GM12878 (cell line): ENCODE measurements around the gene PUDP. TPM values are rescaled to one million over a fixed set of nuclear protein-coding genes. Genes with fewer than 3 reads are reported as not detected.

Source experiments
- ATAC-seq: fragments of 200-7000 bp; cut with Tn5 transposase; 3 replicates; pipeline ENCODE4 v1.9.1; 2020; ENCODE audit warnings: mild to moderate bottlenecking, moderate library complexity
- BruUV-seq: library from RNA; stranded (reverse); fragments of 400-500 nt; replicated peaks from 2 replicates; lab custom pipeline; 2021; lab: Mats Ljungman, UMichigan
- CTCF ChIA-PET: fragments of 300-600 bp; sonication (Branson Sonifier 250); formaldehyde crosslinking; extraction: SDS; loops from one replicate; lab custom pipeline; 2021; ENCODE audit warnings: inconsistent platforms; lab: Yijun Ruan, JAX
- POLR2A ChIA-PET: fragments of 350-600 bp; formaldehyde crosslinking; extraction: SDS; loops from one replicate; lab custom pipeline; 2021; ENCODE audit warnings: inconsistent platforms; lab: Charles Lee
- RAD21 ChIA-PET: fragments of 300-600 bp; sonication (Branson Sonifier 250); formaldehyde crosslinking; loops from one replicate; lab custom pipeline; 2023; ENCODE audit warnings: antibody characterized with exemption; ENCODE audit not compliant: unreplicated experiment; lab: Charles Lee
- SMC1A ChIA-PET: fragments of 300-600 bp; sonication (Branson Sonifier 250); formaldehyde crosslinking; loops from one replicate; lab custom pipeline; 2023; ENCODE audit not compliant: unreplicated experiment, uncharacterized antibody; lab: Charles Lee
- DNase-seq: peaks from one replicate; pipeline ENCODE4 v3.0.0-alpha.2; 2011; ENCODE audit warnings: low read depth, low spot score
- FAIRE-seq: peaks from 3 replicates; lab custom pipeline; 2011; peaks lifted over from hg19 to GRCh38; lab: Jason Lieb, UNC
- H2AFZ ChIP-seq: 2 replicates; pipeline ENCODE4 v1.6.0; 2011; ENCODE audit warnings: low read depth, low read length, control low read depth; ENCODE audit not compliant: control insufficient read depth
- H3K27ac ChIP-seq: 2 replicates; pipeline ENCODE4 v1.5.1; 2011; ENCODE audit warnings: control low read depth; ENCODE audit not compliant: control insufficient read depth, insufficient read depth
- H3K27me3 ChIP-seq, 2 experiments: replicated peaks in 1 of 2; 2 replicates each; pipeline versions ENCODE4 v1.6.0 to v1.6.1; 2011; ENCODE audit warnings: low read length in 1 of 2; ENCODE audit not compliant: control insufficient read depth in 2 of 2, insufficient read depth in 2 of 2
- H3K36me3 ChIP-seq, 2 experiments: 2 replicates each; pipeline ENCODE4 v1.5.1; 2011; ENCODE audit warnings: low read length in 1 of 2; ENCODE audit not compliant: control insufficient read depth in 2 of 2, insufficient read depth in 2 of 2
- H3K4me1 ChIP-seq: 2 replicates; pipeline ENCODE4 v1.6.1; 2011; ENCODE audit warnings: mild to moderate bottlenecking, low read length, moderate library complexity, mixed read lengths; ENCODE audit not compliant: control insufficient read depth, insufficient read depth
- H3K4me2 ChIP-seq: 2 replicates; pipeline ENCODE4 v1.6.0; 2011; ENCODE audit warnings: control low read depth; ENCODE audit not compliant: control insufficient read depth, insufficient read depth
- H3K4me3 ChIP-seq: fragments of 200-600 bp; sonication (generic); 2 replicates; pipeline ENCODE4 v1.5.1; 2016
- H3K79me2 ChIP-seq: 2 replicates; pipeline ENCODE4 v1.6.0; 2011; ENCODE audit warnings: low read length; ENCODE audit not compliant: control insufficient read depth, insufficient read depth
- H3K9ac ChIP-seq: 2 replicates; pipeline ENCODE4 v1.8.0; 2011; ENCODE audit warnings: low read length, control low read depth, mixed read lengths; ENCODE audit not compliant: control insufficient read depth, insufficient read depth
- H3K9me3 ChIP-seq: replicated peaks from 3 replicates; pipeline ENCODE4 v1.5.1; 2011; ENCODE audit warnings: mild to moderate bottlenecking, low read length; ENCODE audit not compliant: control insufficient read depth, insufficient read depth
- H4K20me1 ChIP-seq: 2 replicates; pipeline ENCODE4 v1.6.0; 2011; ENCODE audit not compliant: control insufficient read depth, insufficient read depth
- CBX5 ChIP-seq: sonication (generic); IDR thresholded peaks from 2 replicates; pipeline ENCODE4 v1.6.1; 2016; ENCODE audit warnings: low read depth, moderate library complexity, mild to moderate bottlenecking, inconsistent platforms
- PAX5 ChIP-seq: IDR thresholded peaks from 2 replicates; pipeline ENCODE4 v1.6.1; 2011; ENCODE audit warnings: low read depth, low read length, borderline replicate concordance
- RAD21 ChIP-seq: IDR thresholded peaks from 2 replicates; pipeline ENCODE4 v1.6.1; 2011; ENCODE audit warnings: mild to moderate bottlenecking, low read depth, low read length, moderate library complexity; ENCODE audit not compliant: insufficient read depth
- USF2 ChIP-seq: IDR thresholded peaks from 2 replicates; pipeline ENCODE4 v1.6.1; 2011; ENCODE audit warnings: low read depth, low read length, improper control_type of control experiment, borderline replicate concordance
- WGBS: methylation state at CpG from one replicate; pipeline ENCODE4 v1.1.6; 2016; ENCODE audit warnings: low lambda C conversion rate; ENCODE audit not compliant: insufficient replicate concordance, insufficient coverage; ENCODE audit errors: missing lambda C conversion rate; 5-methylcytosine and 5-hydroxymethylcytosine counted together
- in situ Hi-C: fragments of 300-500 bp; cut with MboI; formaldehyde crosslinking; loops from 9 replicates; pipeline ENCODE4 v1.14.3; 2018; ENCODE audit warnings: mixed read lengths
- intact Hi-C: fragments of 100-400 bp; cut with micrococcal nuclease; formaldehyde crosslinking; loops from one replicate; pipeline ENCODE4 v1.14.2; 2022; ENCODE audit not compliant: unreplicated experiment
- polyA plus RNA-seq, 11 experiments: library from polyadenylated mRNA; depleted of rRNA in 4 of 11; unstranded in 6 of 11; stranded (reverse) in 5 of 11; fragments of >200 nt; fragmentation: Nextera tagmentation in 4 of 11; fragmentation: Illumina TruSeq in 1 of 11; extraction: Ambion mirVana in 4 of 11; extraction: Trizol in 1 of 11; gene quantifications; 1 replicate in 1 of 11; 2 replicates in 10 of 11; pipeline versions ENCODE4 v1.2.1 to v1.2.3, GENCODE V29; 2011 to 2016; ENCODE audit warnings: inconsistent platforms in 2 of 11, missing spikeins in 2 of 11, low read depth in 1 of 11
- total RNA-seq, 4 experiments: library from RNA; depleted of rRNA in 3 of 4; stranded (reverse); fragments of >200 nt in 3 of 4; fragmentation: Illumina TruSeq in 1 of 4; extraction: Trizol in 1 of 4; gene quantifications; 2 replicates each; pipeline versions ENCODE4 v1.2.1 to v1.2.3, GENCODE V29; 2013 to 2021
- TF ChIP-seq, protein P1 (sequence below), 3 experiments: IDR thresholded peaks in 2 of 3; conservative IDR thresholded peaks in 1 of 3; 2 replicates each; pipeline ENCODE4 v1.5.1; 2011; ENCODE audit warnings: low read depth in 3 of 3, low read length in 3 of 3, mild to moderate bottlenecking in 3 of 3, control low read depth in 2 of 3, moderate library complexity in 2 of 3, inconsistent platforms in 1 of 3, mixed read lengths in 1 of 3; ENCODE audit not compliant: control insufficient read depth in 2 of 3, insufficient read depth in 1 of 3; ENCODE audit errors: extremely low read depth in 1 of 3
- TF ChIP-seq, protein P2 (sequence below): fragments of 450-650 bp; IDR thresholded peaks from 2 replicates; pipeline ENCODE4 v1.6.1; 2016; ENCODE audit warnings: mild to moderate bottlenecking, moderate library complexity, borderline replicate concordance

Gene PUDP
- total and polyA plus RNA-seq, 10 of the 15 experiments (the other 5 are each of a cell fraction or from before 2014, with no cell fraction given) = 30.8 to 83.5 (median 61.7) TPM

DNA sequence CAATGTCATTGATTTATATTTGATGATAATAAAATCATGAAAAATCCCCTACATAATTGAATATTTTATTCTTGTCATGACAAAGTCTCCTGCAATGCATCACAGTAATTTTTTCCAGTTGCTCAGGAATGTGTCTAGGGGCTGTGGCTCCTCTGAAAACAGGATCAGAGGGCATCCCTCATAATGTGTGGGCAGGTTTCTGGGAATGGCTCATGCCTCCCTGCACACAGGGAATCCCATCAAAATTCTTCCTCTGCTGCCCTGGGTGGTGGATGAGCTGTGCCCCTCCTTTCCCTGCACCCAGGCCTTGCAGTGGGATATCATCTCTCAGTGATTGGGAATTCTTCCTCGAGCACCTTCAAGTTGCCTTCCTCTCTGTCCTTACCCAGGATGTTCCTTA lies 20.4 kb upstream of the PUDP start (continued):
- TF ChIP-seq, protein P1, sequence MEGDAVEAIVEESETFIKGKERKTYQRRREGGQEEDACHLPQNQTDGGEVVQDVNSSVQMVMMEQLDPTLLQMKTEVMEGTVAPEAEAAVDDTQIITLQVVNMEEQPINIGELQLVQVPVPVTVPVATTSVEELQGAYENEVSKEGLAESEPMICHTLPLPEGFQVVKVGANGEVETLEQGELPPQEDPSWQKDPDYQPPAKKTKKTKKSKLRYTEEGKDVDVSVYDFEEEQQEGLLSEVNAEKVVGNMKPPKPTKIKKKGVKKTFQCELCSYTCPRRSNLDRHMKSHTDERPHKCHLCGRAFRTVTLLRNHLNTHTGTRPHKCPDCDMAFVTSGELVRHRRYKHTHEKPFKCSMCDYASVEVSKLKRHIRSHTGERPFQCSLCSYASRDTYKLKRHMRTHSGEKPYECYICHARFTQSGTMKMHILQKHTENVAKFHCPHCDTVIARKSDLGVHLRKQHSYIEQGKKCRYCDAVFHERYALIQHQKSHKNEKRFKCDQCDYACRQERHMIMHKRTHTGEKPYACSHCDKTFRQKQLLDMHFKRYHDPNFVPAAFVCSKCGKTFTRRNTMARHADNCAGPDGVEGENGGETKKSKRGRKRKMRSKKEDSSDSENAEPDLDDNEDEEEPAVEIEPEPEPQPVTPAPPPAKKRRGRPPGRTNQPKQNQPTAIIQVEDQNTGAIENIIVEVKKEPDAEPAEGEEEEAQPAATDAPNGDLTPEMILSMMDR (IDR thresholded peaks at IDR 0.05 in 2 of 3, conservative IDR thresholded peaks at IDR 0.05 in 1 of 3; ENCODE audit: control insufficient read depth in 2 of 3, extremely low read depth in 1 of 3, insufficient read depth in 1 of 3, low read depth in 3 of 3, low read length in 3 of 3) = no peak
- no peak for TF ChIP-seq PAX5
- TF ChIP-seq, protein P2, sequence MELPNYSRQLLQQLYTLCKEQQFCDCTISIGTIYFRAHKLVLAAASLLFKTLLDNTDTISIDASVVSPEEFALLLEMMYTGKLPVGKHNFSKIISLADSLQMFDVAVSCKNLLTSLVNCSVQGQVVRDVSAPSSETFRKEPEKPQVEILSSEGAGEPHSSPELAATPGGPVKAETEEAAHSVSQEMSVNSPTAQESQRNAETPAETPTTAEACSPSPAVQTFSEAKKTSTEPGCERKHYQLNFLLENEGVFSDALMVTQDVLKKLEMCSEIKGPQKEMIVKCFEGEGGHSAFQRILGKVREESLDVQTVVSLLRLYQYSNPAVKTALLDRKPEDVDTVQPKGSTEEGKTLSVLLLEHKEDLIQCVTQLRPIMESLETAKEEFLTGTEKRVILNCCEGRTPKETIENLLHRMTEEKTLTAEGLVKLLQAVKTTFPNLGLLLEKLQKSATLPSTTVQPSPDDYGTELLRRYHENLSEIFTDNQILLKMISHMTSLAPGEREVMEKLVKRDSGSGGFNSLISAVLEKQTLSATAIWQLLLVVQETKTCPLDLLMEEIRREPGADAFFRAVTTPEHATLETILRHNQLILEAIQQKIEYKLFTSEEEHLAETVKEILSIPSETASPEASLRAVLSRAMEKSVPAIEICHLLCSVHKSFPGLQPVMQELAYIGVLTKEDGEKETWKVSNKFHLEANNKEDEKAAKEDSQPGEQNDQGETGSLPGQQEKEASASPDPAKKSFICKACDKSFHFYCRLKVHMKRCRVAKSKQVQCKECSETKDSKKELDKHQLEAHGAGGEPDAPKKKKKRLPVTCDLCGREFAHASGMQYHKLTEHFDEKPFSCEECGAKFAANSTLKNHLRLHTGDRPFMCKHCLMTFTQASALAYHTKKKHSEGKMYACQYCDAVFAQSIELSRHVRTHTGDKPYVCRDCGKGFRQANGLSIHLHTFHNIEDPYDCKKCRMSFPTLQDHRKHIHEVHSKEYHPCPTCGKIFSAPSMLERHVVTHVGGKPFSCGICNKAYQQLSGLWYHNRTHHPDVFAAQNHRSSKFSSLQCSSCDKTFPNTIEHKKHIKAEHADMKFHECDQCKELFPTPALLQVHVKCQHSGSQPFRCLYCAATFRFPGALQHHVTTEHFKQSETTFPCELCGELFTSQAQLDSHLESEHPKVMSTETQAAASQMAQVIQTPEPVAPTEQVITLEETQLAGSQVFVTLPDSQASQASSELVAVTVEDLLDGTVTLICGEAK = no peak

- Histone ChIP-seq H3K4me1 (no peaks in the 10 kb centered on the region), H3K27me3 (no peaks in the 10 kb centered on the region), H3K4me3 (no peak overlapping the region), H3K4me2 (no peak overlapping the region), H3K9me3 (peaks cover 2% of the 10 kb centered on the region; the same call in 1 of the 3 replicates), H3K36me3 (no peaks in the 10 kb centered on the region; a peak in 1 of 4 replicates), H3K27ac (no peak overlapping the region), H3K79me2 (no peaks in the 10 kb centered on the region), H2AFZ (no peak overlapping the region), H4K20me1 (no peaks in the 10 kb centered on the region), H3K9ac (no peak overlapping the region)
- ATAC-seq (no peak), DNase-seq (no peak), FAIRE-seq (no peak)
- intact Hi-C loops (no loop called here), in situ Hi-C loops (no loop called here)
- ChIA-PET POLR2A (no interaction called here), CTCF (interaction anchor here (1.0 to 1.2 kb wide), 2 partner anchors 25 to 28 kb away, joined by 3 to 5 read pairs; no protein-coding TSS in a partner anchor), SMC1A (interaction anchor here (1.2 to 2.7 kb wide), 2 partner anchors 10 to 18 kb away, joined by 3 to 9 read pairs; no protein-coding TSS in a partner anchor), RAD21 (no interaction called here)
- no TSS peak for BruUV-seq
- TF ChIP-seq RAD21 (0 out of 2 replicates have a peak, but pooled peaks have one; percentile 14), CBX5 (no peak), USF2 (no peak)
- TF ChIP-seq, protein P2 = no peak
- 74% methylated on average over 3 of the region's 3 CpGs for WGBS
Measured at GRCh38 chrX:7164174-7164573, 16.2 kb upstream of the PUDP start.
